HCT116 (cell line): Measurements from ENCODE around the gene DIS3L2. TPM values are rescaled to one million over a fixed set of nuclear protein-coding genes. Genes with fewer than 3 reads are reported as not detected.
"Not testable (repeated sequence)": the region's sequence is repeated elsewhere in the genome, so short reads cannot be mapped to it uniquely, and the experiment has no call there.

Experiments used
- ATAC-seq: fragments of 200-7000 bp; cut with Tn5 transposase; 2 replicates; pipeline ENCODE4 v1.9.1; 2020; ENCODE audit warnings: mild to moderate bottlenecking, moderate library complexity
- BruUV-seq: library from RNA; stranded (reverse); fragments of 400-500 nt; replicated peaks from 2 replicates; lab custom pipeline; 2021; lab: Mats Ljungman, UMichigan
- CTCF ChIA-PET: fragments of 300-600 bp; sonication (Branson Sonifier 250); formaldehyde crosslinking; loops from one replicate; lab custom pipeline; 2021; ENCODE audit warnings: antibody characterized with exemption; lab: Charles Lee
- POLR2A ChIA-PET: fragments of 300-600, 350-600 bp; sonication (Branson Sonifier 250); formaldehyde crosslinking; loops from one replicate; lab custom pipeline; 2021; ENCODE audit warnings: antibody characterized with exemption; lab: Charles Lee
- RAD21 ChIA-PET, 2 experiments: fragments of 300-600 bp; sonication (Branson Sonifier 250); formaldehyde crosslinking; loops; one replicate each; lab custom pipeline; 2023; ENCODE audit warnings: low total read pairs in 2 of 2; ENCODE audit not compliant: uncharacterized antibody in 2 of 2, unreplicated experiment in 2 of 2, low non-redundant PET in 1 of 2; lab: Charles Lee
- DNase-seq: peaks from one replicate; pipeline ENCODE4 v3.0.0-alpha.2; 2010; ENCODE audit warnings: low read depth, low spot score
- H2AFZ ChIP-seq: fragments of 200-600 bp; shearing (Covaris generic), sonication (generic); 2 replicates; pipeline ENCODE4 v1.6.1; 2017; ENCODE audit warnings: low read depth, mixed run types, mixed read lengths, antibody characterized with exemption, low read length; ENCODE audit not compliant: poor library complexity, severe bottlenecking
- H3K27ac ChIP-seq: 2 replicates; pipeline ENCODE4 v1.5.1; 2012; ENCODE audit warnings: low read depth, low read length
- H3K27me3 ChIP-seq: fragments of 200-600 bp; sonication (generic); 2 replicates; pipeline ENCODE4 v1.6.1; 2016; ENCODE audit warnings: mixed run types, low read length, mixed read lengths; ENCODE audit not compliant: insufficient read depth
- H3K36me3 ChIP-seq, 2 experiments: fragments of 200-500 bp in 1 of 2; fragments of 200-600 bp in 1 of 2; sonication (Bioruptor generic) in 1 of 2; sonication (generic) in 1 of 2; 2 replicates each; pipeline versions ENCODE4 v1.5.1 to v1.6.1; 2014 to 2016; ENCODE audit warnings: low read length in 2 of 2, inconsistent platforms in 1 of 2, mixed read lengths in 1 of 2, mixed run types in 1 of 2; ENCODE audit not compliant: insufficient read depth in 2 of 2, control insufficient read depth in 1 of 2
- H3K4me1 ChIP-seq, 2 experiments: fragments of 200-600 bp in 1 of 2; sonication (generic) in 1 of 2; 2 replicates each; pipeline versions ENCODE4 v1.5.1 to v1.6.1; 2012 to 2017; ENCODE audit warnings: low read length in 2 of 2, inconsistent platforms in 1 of 2, mild to moderate bottlenecking in 1 of 2, mixed read lengths in 1 of 2, mixed run types in 1 of 2, moderate library complexity in 1 of 2; ENCODE audit not compliant: insufficient read depth in 2 of 2, control insufficient read depth in 1 of 2
- H3K4me2 ChIP-seq: fragments of 200-600 bp; sonication (generic); 2 replicates; pipeline ENCODE4 v1.6.1; 2017; ENCODE audit warnings: mixed run types, low read length, mixed read lengths
- H3K4me3 ChIP-seq, 2 experiments: fragments of 200-600 bp in 1 of 2; sonication (generic) in 1 of 2; replicated peaks in 1 of 2; 2 replicates each; pipeline ENCODE4 v1.5.1; 2011 to 2016; ENCODE audit warnings: low read length in 2 of 2, control low read depth in 1 of 2, low read depth in 1 of 2, mild to moderate bottlenecking in 1 of 2, mixed read lengths in 1 of 2, mixed run types in 1 of 2
- H3K79me2 ChIP-seq: fragments of 200-600 bp; sonication (generic); 2 replicates; pipeline ENCODE4 v1.6.1; 2017; ENCODE audit warnings: mild to moderate bottlenecking, mixed run types, low read length, moderate library complexity, mixed read lengths; ENCODE audit not compliant: insufficient read depth
- H3K9ac ChIP-seq: fragments of 200-600 bp; sonication (generic); 2 replicates; pipeline ENCODE4 v1.6.1; 2016; ENCODE audit warnings: low read length, mixed read lengths
- H3K9me2 ChIP-seq: fragments of 200-600 bp; sonication (generic), shearing (Covaris generic); 2 replicates; pipeline ENCODE4 v1.6.1; 2017; ENCODE audit warnings: mixed run types, mild to moderate bottlenecking, moderate library complexity; ENCODE audit not compliant: insufficient read depth
- H3K9me3 ChIP-seq, 2 experiments: fragments of 200-500 bp in 1 of 2; fragments of 200-600 bp in 1 of 2; sonication (Bioruptor generic) in 1 of 2; sonication (generic) in 1 of 2; 2 replicates each; pipeline ENCODE4 v1.6.1; 2014 to 2017; ENCODE audit warnings: low read length in 2 of 2, mixed read lengths in 2 of 2, inconsistent platforms in 1 of 2, low read depth in 1 of 2, mild to moderate bottlenecking in 1 of 2, mixed run types in 1 of 2, moderate library complexity in 1 of 2; ENCODE audit not compliant: control insufficient read depth in 1 of 2, insufficient read depth in 1 of 2
- H4K20me1 ChIP-seq: fragments of 200-600 bp; sonication (generic), shearing (Covaris generic); 2 replicates; pipeline ENCODE4 v1.6.1; 2017; ENCODE audit warnings: mixed run types, mild to moderate bottlenecking, moderate library complexity; ENCODE audit not compliant: insufficient read depth
- EGR1 ChIP-seq: IDR thresholded peaks from 2 replicates; pipeline ENCODE4 v1.6.1; 2012; ENCODE audit warnings: low read depth
- ELF1 ChIP-seq: IDR thresholded peaks from 2 replicates; pipeline ENCODE4 v1.6.1; 2012; ENCODE audit warnings: low read depth, borderline replicate concordance
- RAD21 ChIP-seq: IDR thresholded peaks from 2 replicates; pipeline ENCODE4 v1.6.1; 2012; ENCODE audit warnings: low read depth, mild to moderate bottlenecking
- SP1 ChIP-seq: IDR thresholded peaks from 2 replicates; pipeline ENCODE4 v1.6.1; 2012; ENCODE audit warnings: low read depth
- intact Hi-C: fragments of 100-400 bp; cut with micrococcal nuclease; formaldehyde crosslinking; loops from 2 replicates; pipeline ENCODE4 v1.10.0; 2022
- total RNA-seq: library from RNA; stranded (reverse); gene quantifications from one replicate; pipeline ENCODE4 v1.2.1, GENCODE V29; 2021; ENCODE audit not compliant: unreplicated experiment
- TF ChIP-seq, protein P1 (sequence below): IDR thresholded peaks from 2 replicates; pipeline ENCODE4 v1.6.1; 2012; ENCODE audit warnings: low read depth

The DIS3L2 gene
- total RNA-seq, 1 experiment from 2014 or later: 42.5 TPM

DNA sequence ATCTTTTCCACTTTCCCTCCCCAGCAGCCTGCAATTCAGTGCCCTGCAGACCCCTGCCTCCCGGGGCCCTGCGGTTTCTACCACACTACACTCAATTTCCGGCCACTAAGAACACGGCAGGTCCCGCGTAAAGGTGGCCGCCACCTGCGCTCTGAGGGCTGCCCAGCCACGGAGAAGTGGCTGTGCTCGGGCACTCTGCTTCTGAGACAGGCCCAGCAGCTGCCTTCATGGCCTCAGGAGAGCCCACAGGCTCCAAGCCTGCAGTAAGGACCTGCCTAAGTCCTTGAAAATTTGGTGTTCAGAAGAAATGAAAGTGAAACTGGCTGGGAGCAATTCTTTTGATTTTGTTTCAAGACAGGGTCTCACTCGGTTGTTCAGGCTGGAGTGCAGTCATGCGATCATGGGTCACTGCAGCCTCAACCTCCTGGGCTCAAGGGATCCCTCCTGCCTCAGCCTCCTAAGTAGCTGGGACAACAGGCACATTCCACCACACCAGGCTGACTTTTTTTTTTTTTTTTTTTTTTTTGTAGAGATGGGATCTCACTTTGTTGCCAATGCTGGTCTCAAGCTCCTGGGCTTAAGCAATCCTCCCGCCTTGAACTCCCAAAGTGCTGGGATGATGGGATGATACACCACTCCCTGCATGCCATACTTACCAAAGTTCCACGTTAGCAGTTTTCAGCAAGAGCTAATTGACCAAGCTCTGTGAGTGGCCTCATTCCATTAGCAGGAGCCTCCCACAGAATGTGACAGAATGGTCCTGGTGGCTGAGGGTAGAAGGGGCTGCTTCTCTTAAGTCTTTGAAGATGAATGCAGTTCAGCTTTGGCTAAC is 402.5 kb downstream of the DIS3L2 start (continued):
- TF ChIP-seq SP1 (no peak), RAD21 (no peak), ELF1 (no peak), EGR1 (no peak)
- TF ChIP-seq, protein P1, sequence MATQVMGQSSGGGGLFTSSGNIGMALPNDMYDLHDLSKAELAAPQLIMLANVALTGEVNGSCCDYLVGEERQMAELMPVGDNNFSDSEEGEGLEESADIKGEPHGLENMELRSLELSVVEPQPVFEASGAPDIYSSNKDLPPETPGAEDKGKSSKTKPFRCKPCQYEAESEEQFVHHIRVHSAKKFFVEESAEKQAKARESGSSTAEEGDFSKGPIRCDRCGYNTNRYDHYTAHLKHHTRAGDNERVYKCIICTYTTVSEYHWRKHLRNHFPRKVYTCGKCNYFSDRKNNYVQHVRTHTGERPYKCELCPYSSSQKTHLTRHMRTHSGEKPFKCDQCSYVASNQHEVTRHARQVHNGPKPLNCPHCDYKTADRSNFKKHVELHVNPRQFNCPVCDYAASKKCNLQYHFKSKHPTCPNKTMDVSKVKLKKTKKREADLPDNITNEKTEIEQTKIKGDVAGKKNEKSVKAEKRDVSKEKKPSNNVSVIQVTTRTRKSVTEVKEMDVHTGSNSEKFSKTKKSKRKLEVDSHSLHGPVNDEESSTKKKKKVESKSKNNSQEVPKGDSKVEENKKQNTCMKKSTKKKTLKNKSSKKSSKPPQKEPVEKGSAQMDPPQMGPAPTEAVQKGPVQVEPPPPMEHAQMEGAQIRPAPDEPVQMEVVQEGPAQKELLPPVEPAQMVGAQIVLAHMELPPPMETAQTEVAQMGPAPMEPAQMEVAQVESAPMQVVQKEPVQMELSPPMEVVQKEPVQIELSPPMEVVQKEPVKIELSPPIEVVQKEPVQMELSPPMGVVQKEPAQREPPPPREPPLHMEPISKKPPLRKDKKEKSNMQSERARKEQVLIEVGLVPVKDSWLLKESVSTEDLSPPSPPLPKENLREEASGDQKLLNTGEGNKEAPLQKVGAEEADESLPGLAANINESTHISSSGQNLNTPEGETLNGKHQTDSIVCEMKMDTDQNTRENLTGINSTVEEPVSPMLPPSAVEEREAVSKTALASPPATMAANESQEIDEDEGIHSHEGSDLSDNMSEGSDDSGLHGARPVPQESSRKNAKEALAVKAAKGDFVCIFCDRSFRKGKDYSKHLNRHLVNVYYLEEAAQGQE: no peak

DNA sequence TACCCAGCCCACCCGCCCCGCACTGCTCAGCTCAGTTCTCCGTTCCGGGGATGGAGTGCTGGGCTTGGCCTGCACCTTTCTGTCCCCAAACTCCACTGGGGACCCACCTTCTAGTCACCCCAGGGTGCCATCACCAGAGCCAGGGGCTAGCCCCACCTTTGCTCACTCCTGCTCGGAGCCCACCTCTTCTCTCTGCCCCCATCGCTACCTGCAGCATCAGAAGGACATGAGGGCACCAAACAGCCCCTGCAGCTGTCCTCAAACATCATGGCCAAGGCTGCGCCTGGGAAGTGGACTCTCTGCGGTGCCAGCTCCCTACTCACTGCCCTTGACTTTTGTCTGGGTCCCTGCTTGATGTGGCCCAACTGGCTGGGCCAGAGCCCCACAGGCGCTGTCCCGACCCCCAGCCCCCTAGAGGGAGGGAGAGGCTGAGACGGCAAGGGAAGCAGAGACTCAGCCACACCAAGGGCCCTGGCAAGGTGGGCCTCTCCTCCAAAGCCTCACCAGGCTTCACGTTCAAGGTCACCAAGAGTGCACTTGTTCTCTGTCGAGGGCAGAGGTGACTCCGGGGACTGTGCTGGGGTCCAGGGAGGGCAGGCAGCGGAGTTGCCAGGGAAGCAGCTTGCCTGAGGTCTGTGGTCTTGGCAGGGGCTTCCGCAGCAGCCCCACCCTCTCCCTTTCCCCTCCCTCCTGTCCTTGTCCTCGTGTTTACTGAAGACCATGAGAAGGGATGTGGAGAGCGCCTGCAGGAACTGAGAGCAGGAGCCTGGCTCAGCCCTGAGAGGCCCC is 403.5 kb downstream of the DIS3L2 start:
- ATAC-seq, POLR2A ChIA-PET: not testable (repeated sequence)
- RAD21 ChIA-PET: interaction anchor here (0.7 to 1.3 kb wide), 2 partner anchors 70 to 464 kb away, joined by 3 to 7 read pairs; no protein-coding TSS in a partner anchor

More for the DNA sequence above, 403.5 kb downstream of the DIS3L2 start:
- H3K27ac ChIP-seq, H3K4me2 ChIP-seq, H3K4me1 ChIP-seq, H3K9me3 ChIP-seq, H3K9me2 ChIP-seq, DNase-seq, H4K20me1 ChIP-seq, H3K79me2 ChIP-seq, H3K9ac ChIP-seq, H2AFZ ChIP-seq, intact Hi-C loops, BruUV-seq, H3K4me3 ChIP-seq, H3K36me3 ChIP-seq, H3K27me3 ChIP-seq: not testable (repeated sequence)
- CTCF ChIA-PET: interaction anchor here (0.7 to 1.8 kb wide), 5 partner anchors 31 to 464 kb away, joined by 3 to 6 read pairs (median 3); no protein-coding TSS in a partner anchor
